ENCODE data around the gene TAB3. TPM values are rescaled to one million over a fixed set of nuclear protein-coding genes. Genes with fewer than 3 reads are reported as not detected.
A peak's percentile ranks its signal among the peaks of the same experiment; 100 is the strongest.

TAB3 gene
- total and polyA plus RNA-seq, 8 donors: 5.9 to 163 (median 20.3) TPM

DNA sequence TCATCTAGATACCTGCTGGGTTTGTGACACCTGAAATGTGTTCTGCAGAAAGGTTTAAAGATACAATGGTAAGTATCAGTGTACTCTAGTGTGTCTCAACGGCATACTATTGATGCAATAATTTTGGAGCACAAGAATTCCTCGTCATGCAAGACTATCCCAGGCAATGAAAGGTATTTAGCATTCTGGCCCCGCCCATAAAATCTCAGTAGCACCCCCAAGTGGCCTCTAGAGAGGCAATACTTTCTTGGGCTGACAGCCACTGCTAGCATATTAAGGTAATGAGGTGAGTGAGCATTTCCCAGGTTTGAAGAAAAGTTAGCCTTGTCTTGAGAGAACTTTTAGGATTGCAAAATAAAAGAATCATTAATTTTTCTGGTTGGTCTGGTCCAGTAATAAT, 24.0 kb downstream of the TAB3 start:
- DNase-seq: peak in 1 of 2 donors; percentile 21
- Histone ChIP-seq H3K36me3 (peaks cover 0 to 9% (median 3%) of the 10 kb centered on the region in 4 donors), H3K27ac (no peak overlapping the region), H3K4me3 (no peak overlapping the region), H3K4me1 (no peaks in the 10 kb centered on the region), H3K9me3 (no peaks in the 10 kb centered on the region), H3K27me3 (no peaks in the 10 kb centered on the region)
- TF ChIP-seq, protein P1, sequence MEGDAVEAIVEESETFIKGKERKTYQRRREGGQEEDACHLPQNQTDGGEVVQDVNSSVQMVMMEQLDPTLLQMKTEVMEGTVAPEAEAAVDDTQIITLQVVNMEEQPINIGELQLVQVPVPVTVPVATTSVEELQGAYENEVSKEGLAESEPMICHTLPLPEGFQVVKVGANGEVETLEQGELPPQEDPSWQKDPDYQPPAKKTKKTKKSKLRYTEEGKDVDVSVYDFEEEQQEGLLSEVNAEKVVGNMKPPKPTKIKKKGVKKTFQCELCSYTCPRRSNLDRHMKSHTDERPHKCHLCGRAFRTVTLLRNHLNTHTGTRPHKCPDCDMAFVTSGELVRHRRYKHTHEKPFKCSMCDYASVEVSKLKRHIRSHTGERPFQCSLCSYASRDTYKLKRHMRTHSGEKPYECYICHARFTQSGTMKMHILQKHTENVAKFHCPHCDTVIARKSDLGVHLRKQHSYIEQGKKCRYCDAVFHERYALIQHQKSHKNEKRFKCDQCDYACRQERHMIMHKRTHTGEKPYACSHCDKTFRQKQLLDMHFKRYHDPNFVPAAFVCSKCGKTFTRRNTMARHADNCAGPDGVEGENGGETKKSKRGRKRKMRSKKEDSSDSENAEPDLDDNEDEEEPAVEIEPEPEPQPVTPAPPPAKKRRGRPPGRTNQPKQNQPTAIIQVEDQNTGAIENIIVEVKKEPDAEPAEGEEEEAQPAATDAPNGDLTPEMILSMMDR (IDR thresholded peaks at IDR 0.05): no peak
- TF ChIP-seq POLR2A (IDR thresholded peaks at IDR 0.05) (no peak), EP300 (IDR thresholded peaks at IDR 0.05) (no peak), POLR2AphosphoS5 (IDR thresholded peaks at IDR 0.05) (no peak)
- intact Hi-C loops (cut with DNase I; ENCODE audit: low total_unique reads): no loop called here
- WGBS, 5 donors: 47 to 81% (median 67%) methylated on average over 3 of the region's 3 CpGs

DNA sequence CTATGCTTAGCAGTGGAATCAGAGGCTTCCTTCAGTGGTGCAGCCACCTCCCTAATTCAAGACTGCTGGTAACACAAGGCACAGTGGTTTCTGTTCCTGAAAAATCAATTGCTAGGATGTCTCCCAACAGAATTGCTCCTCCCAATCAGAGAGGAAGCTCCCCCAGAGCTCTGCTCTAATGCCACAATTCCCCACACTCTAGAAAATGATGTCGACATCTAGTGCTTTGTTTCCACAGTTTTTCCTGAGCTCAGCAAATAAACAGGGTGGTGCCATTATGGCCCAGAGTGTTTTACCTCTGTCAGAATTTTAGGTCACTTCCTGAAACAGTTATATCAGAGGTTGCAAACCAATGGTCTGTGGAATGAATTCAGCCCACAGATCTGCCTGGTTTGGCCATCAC, 24.7 kb downstream of the TAB3 start:
- 38 to 70% (median 58%) methylated on average over 1 of the region's 1 CpG for WGBS, 5 donors
- Histone ChIP-seq H3K9me3 (no peaks in the 10 kb centered on the region), H3K27ac (no peak overlapping the region), H3K4me3 (no peak overlapping the region), H3K27me3 (no peaks in the 10 kb centered on the region), H3K36me3 (peaks cover 0 to 9% (median 4%) of the 10 kb centered on the region in 4 donors), H3K4me1 (no peaks in the 10 kb centered on the region)
- DNase-seq: peak in 1 of 2 donors; percentile 21
- TF ChIP-seq, protein P1 (IDR thresholded peaks at IDR 0.05): no peak
- TF ChIP-seq POLR2A (IDR thresholded peaks at IDR 0.05) (no peak), EP300 (IDR thresholded peaks at IDR 0.05) (no peak)
- intact Hi-C loops (cut with DNase I; ENCODE audit: low total_unique reads): no loop called here

DNA sequence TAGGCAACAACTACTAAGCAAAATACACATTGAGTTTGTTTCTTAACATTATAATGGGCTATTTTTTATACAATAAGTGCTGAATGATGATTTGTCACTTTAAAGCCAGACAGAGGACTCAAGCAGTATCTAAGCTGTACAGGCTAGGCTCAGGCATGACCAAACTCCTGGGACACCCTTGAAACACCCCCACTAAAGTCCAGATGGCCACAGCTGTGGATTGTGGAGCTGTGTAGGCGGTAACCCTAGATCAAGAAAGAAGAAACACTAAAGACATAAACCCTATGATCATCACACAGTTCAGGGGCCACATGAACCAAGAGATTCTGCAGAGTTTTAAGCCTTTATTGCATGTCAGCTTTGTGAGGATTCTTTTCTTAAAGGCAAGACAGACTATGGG, 25.1 kb downstream of the TAB3 start:
- TF ChIP-seq POLR2AphosphoS5 (IDR thresholded peaks at IDR 0.05) (no peak), POLR2A (IDR thresholded peaks at IDR 0.05) (no peak), EP300 (IDR thresholded peaks at IDR 0.05) (no peak)
- TF ChIP-seq, protein P1 (IDR thresholded peaks at IDR 0.05): no peak
- Histone ChIP-seq H3K27ac (no peak overlapping the region), H3K27me3 (no peaks in the 10 kb centered on the region), H3K4me1 (no peaks in the 10 kb centered on the region), H3K4me3 (no peak overlapping the region), H3K9me3 (no peaks in the 10 kb centered on the region), H3K36me3 (peaks cover 0 to 11% (median 7%) of the 10 kb centered on the region in 4 donors)
- 50 to 86% (median 67%) methylated on average over 1 of the region's 1 CpG for WGBS, 5 donors
- intact Hi-C loops (cut with DNase I; ENCODE audit: low total_unique reads): no loop called here
- DNase-seq: no peak

DNA sequence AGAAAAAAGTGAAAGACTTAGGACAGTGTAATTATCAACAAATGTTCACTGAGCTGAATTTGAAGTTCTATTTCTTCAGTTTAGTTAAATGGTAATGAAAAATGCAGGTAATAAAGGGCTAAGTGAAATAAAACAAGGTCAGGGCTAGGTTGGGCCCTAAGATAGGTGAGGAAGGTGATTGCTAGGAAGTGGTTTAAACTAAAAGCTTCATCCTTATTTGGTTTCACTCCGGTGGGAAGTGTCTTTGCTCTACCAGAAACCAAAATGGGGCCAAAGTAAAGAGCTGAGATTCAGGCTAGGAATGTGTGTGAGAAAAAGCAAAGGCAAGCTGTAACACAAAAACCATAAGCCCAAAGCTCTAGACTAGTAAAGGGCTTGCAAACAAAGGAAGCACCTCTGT, 31.0 kb downstream of the TAB3 start:
- no peak for DNase-seq
- Histone ChIP-seq H3K4me1 (no peaks in the 10 kb centered on the region), H3K4me3 (no peak overlapping the region), H3K36me3 (peaks cover 0 to 38% (median 34%) of the 10 kb centered on the region in 4 donors), H3K27ac (no peak overlapping the region), H3K27me3 (no peaks in the 10 kb centered on the region), H3K9me3 (no peaks in the 10 kb centered on the region)
- intact Hi-C loops (cut with DNase I; ENCODE audit: low total_unique reads): no loop called here
- TF ChIP-seq POLR2AphosphoS5 (IDR thresholded peaks at IDR 0.05) (no peak), EP300 (IDR thresholded peaks at IDR 0.05) (no peak), POLR2A (IDR thresholded peaks at IDR 0.05) (no peak)
- TF ChIP-seq, protein P1 (IDR thresholded peaks at IDR 0.05): no peak
- WGBS, 5 donors: 60 to 86% (median 82%) methylated on average over 1 of the region's 1 CpG

Data from stomach (tissue), 9 donors.